ENCODE measurements around the gene FAM13A.

The FAM13A gene

GRCh38 chr4:88753658-88754571, 303.1 kb downstream of the FAM13A start:
- TF ChIP-seq CTCF (IDR thresholded peaks at IDR 0.05; ENCODE audit: control insufficient read depth, extremely low read depth, insufficient read depth), result no peak
- no peak for DNase-seq (ENCODE audit: low read depth)
- no peak overlapping the region for H3K4me3 ChIP-seq (ENCODE audit: low read depth, low read length)

- TF ChIP-seq CTCF (IDR thresholded peaks at IDR 0.05; ENCODE audit: control insufficient read depth, extremely low read depth, insufficient read depth), result no peak
- no peak overlapping the region for H3K4me3 ChIP-seq (ENCODE audit: low read depth, low read length)
- DNase-seq (ENCODE audit: low read depth), result no peak
These were observed 304.2 kb downstream of the FAM13A start for GRCh38 chr4:88752754-88753153.

- TF ChIP-seq CTCF (IDR thresholded peaks at IDR 0.05; ENCODE audit: control insufficient read depth, extremely low read depth, insufficient read depth), result no peak
- no peak overlapping the region for H3K4me3 ChIP-seq (ENCODE audit: low read depth, low read length)
- DNase-seq (ENCODE audit: low read depth), result no peak
These were observed 304.9 kb downstream of the FAM13A start for GRCh38 chr4:88752076-88752463.

GRCh38 chr4:88751258-88752075, 305.5 kb downstream of the FAM13A start:
- TF ChIP-seq CTCF (IDR thresholded peaks at IDR 0.05; ENCODE audit: control insufficient read depth, extremely low read depth, insufficient read depth), result no peak
- no peak for DNase-seq (ENCODE audit: low read depth)
- no peak overlapping the region for H3K4me3 ChIP-seq (ENCODE audit: low read depth, low read length)

GRCh38 chr4:88750369-88750768, 306.6 kb downstream of the FAM13A start:
- TF ChIP-seq CTCF (IDR thresholded peaks at IDR 0.05; ENCODE audit: control insufficient read depth, extremely low read depth, insufficient read depth), result no peak
- no peak for DNase-seq (ENCODE audit: low read depth)

GRCh38 chr4:88747351-88747750, 309.6 kb downstream of the FAM13A start:
- no peak for TF ChIP-seq CTCF (IDR thresholded peaks at IDR 0.05; ENCODE audit: control insufficient read depth, extremely low read depth, insufficient read depth)
- DNase-seq (ENCODE audit: low read depth), result no peak
- no peak overlapping the region for H3K4me3 ChIP-seq (ENCODE audit: low read depth, low read length)

More at GRCh38 chr4:88750369-88750768, 306.6 kb downstream of the FAM13A start:
- H3K4me3 ChIP-seq (ENCODE audit: low read depth, low read length), result no peak overlapping the region

All from LNCaP clone FGC (cell line).